Kidney (tissue), 14 donors: ENCODE data around the gene ZNF22. TPM values are rescaled to one million over a fixed set of nuclear protein-coding genes. Genes with fewer than 3 reads are reported as not detected.
A peak's percentile ranks its signal among the peaks of the same experiment; 100 is the strongest.

ENCODE experiments used
- DNase-seq, 5 donors: peaks; one replicate each; pipeline ENCODE4 v3.0.0-alpha.2; 2013 to 2020
- FAIRE-seq: peaks from 2 replicates; lab custom pipeline; 2012; peaks lifted over from hg19 to GRCh38; lab: Jason Lieb, UNC
- H3K27ac ChIP-seq, 2 donors: one replicate each; pipeline ENCODE4 v1.7.0; 2013; ENCODE audit warnings: low read depth in 2 of 2, low read length in 2 of 2, inconsistent platforms in 1 of 2
- H3K27me3 ChIP-seq: one replicate; pipeline ENCODE4 v1.7.1; 2013; ENCODE audit warnings: low read length, inconsistent platforms; ENCODE audit not compliant: control insufficient read depth, insufficient read depth
- H3K36me3 ChIP-seq, 3 donors: one replicate each; pipeline versions ENCODE4 v1.7.0 to v1.7.1; 2013; ENCODE audit warnings: low read length in 3 of 3, control low read depth in 1 of 3, inconsistent platforms in 1 of 3; ENCODE audit not compliant: insufficient read depth in 3 of 3, control insufficient read depth in 2 of 3
- H3K4me1 ChIP-seq, 3 donors: one replicate each; pipeline versions ENCODE4 v1.7.0 to v1.7.1; 2013; ENCODE audit warnings: low read length in 3 of 3, inconsistent platforms in 1 of 3, low read depth in 1 of 3; ENCODE audit not compliant: control insufficient read depth in 2 of 3, insufficient read depth in 2 of 3
- H3K4me3 ChIP-seq, 3 donors: one replicate each; pipeline versions ENCODE4 v1.7.0 to v1.8.1; 2013; ENCODE audit warnings: low read length in 3 of 3, control low read depth in 1 of 3, inconsistent platforms in 1 of 3
- H3K9ac ChIP-seq, 3 donors: one replicate each; pipeline versions ENCODE4 v1.7.0 to v1.7.1; 2013; ENCODE audit warnings: low read length in 3 of 3, control low read depth in 1 of 3, inconsistent platforms in 1 of 3
- H3K9me3 ChIP-seq, 3 donors: one replicate each; pipeline versions ENCODE4 v1.7.0 to v1.7.1; 2013; ENCODE audit warnings: low read length in 3 of 3, control low read depth in 1 of 3, inconsistent platforms in 1 of 3; ENCODE audit not compliant: control insufficient read depth in 2 of 3, insufficient read depth in 1 of 3
- intact Hi-C: fragments of 100-400 bp; cut with DNase I; formaldehyde crosslinking; loops from one replicate; pipeline ENCODE4 v1.11.1; 2022
- polyA plus RNA-seq: library from polyadenylated mRNA; stranded (reverse); fragments of 350-450 nt; fragmentation: Illumina TruSeq; extraction: RNeasy Lipid Tissue Mini Kit (QIAGEN cat#74804); gene quantifications from one replicate; pipeline ENCODE4 v1.2.3, GENCODE V29; 2014; ENCODE audit warnings: low read depth, low replicate concordance; ENCODE audit not compliant: insufficient read depth
- total RNA-seq: library from RNA; stranded (reverse); fragmentation: NEBNext Ultra II Directional; extraction: Animal tissue kit (Norgen Biotek cat#: 25700); gene quantifications from one replicate; pipeline ENCODE4 v1.2.1, GENCODE V29; 2021
- TF ChIP-seq, protein P1 (sequence below): IDR thresholded peaks from 3 replicates; pipeline ENCODE4 v1.5.1; 2012; ENCODE audit warnings: mild to moderate bottlenecking, moderate library complexity, borderline replicate concordance; ENCODE audit not compliant: insufficient read depth; ENCODE audit errors: extremely low read depth
- donor health status: control.
- donor health status: control.
- donor health status: control.
- donor health status: control.
- donor health status: control.
- donor health status: DM: yes; HTN: yes; CAD: no.
- donor health status: Normal renal cell carcinoma (clear cell type).

ZNF22 gene
- total and polyA plus RNA-seq, 2 donors from 2014 or later = 18.7 to 24.5 TPM

DNA sequence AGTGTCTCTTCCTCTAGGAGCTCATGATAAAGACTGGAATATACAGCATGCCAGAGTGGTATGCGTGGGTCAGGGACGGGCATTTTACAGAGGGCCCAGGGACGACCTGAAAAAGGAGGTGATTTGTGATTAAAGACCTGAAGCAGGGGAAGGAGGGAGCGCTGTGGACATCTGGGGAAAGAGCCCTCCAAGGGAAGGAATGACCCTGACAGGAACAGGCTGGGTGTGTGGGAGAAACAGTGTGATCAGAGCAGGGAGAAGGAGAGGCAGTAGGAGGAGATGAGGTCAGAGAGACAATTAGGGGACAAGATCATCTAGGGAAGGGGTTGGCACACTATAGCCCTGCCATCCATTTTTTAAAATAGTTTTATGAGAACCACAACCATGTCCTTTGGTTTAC is 44.5 kb upstream of the ZNF22 start:
- Histone ChIP-seq H3K36me3 (no peaks in the 10 kb centered on the region), H3K4me3 (no peak overlapping the region), H3K27me3 (no peaks in the 10 kb centered on the region), H3K9ac (no peak overlapping the region), H3K9me3 (no peaks in the 10 kb centered on the region), H3K27ac (no peak overlapping the region), H3K4me1 (peaks cover 2 to 21% (median 16%) of the 10 kb centered on the region in 3 donors)
- intact Hi-C loops = no loop called here
- no peak for FAIRE-seq
- TF ChIP-seq, protein P1, sequence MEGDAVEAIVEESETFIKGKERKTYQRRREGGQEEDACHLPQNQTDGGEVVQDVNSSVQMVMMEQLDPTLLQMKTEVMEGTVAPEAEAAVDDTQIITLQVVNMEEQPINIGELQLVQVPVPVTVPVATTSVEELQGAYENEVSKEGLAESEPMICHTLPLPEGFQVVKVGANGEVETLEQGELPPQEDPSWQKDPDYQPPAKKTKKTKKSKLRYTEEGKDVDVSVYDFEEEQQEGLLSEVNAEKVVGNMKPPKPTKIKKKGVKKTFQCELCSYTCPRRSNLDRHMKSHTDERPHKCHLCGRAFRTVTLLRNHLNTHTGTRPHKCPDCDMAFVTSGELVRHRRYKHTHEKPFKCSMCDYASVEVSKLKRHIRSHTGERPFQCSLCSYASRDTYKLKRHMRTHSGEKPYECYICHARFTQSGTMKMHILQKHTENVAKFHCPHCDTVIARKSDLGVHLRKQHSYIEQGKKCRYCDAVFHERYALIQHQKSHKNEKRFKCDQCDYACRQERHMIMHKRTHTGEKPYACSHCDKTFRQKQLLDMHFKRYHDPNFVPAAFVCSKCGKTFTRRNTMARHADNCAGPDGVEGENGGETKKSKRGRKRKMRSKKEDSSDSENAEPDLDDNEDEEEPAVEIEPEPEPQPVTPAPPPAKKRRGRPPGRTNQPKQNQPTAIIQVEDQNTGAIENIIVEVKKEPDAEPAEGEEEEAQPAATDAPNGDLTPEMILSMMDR = no peak
- peak in 1 of 5 donors; percentile 13 for DNase-seq

DNA sequence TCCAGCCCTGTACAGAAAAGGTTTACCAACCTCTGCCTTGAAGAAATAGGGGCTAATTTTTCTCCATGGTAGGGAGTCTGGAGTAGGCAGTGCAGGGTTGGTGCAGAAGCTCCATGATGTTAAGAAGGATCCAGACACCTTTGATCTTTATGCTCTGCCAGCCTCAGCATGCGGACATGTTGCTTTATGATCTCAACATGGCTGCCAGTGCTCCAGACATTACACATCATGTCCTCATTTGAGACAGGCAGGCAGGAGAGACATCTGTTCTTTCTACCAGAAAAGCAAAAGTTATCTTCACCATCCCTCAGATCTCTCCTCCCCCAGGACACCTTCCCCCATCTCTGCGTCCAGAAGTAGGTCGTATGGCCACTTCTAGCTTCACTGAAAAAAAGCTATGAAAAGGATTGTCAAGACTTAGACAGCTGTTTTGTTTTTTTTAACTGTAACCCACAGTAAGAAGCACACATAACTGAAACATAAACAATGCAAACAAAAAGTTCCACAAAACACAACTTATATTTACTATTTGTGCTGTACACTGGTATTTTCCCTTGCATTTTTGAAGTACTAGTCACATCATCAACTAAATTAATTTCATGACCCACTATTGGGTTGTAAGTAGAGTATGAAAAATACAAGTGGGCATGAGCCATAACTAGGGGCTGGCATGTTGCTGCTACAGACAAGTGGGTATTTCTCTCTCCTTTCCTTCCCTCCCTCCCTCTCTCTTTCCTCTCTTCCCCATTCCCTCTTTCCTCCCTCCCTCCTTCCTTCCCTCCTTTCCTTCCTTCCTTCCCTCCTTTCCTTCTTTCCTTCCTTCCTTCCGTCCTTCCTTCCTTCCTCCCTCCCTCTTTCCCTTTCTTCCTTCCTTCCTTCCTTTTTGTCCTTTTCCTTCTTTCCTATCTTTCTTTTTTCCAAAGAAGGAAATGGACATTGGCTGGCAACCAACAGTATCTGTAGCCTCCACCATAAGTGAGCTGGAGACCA is 43.7 kb upstream of the ZNF22 start:
- DNase-seq (peak in 1 of 5 donors; percentile 17), FAIRE-seq (no peak)
- Histone ChIP-seq H3K9ac (no peak overlapping the region), H3K27me3 (no peaks in the 10 kb centered on the region), H3K27ac (no peak overlapping the region), H3K9me3 (no peaks in the 10 kb centered on the region), H3K4me1 (peaks cover 2 to 26% (median 18%) of the 10 kb centered on the region in 3 donors), H3K36me3 (no peaks in the 10 kb centered on the region), H3K4me3 (no peak overlapping the region)
- intact Hi-C loops = no loop called here
- TF ChIP-seq, protein P1 = no peak

GRCh38 chr10:44958196-44958897 is 42.4 kb upstream of the ZNF22 start:
- H3K4me1 ChIP-seq = peaks cover 2 to 32% (median 17%) of the 10 kb centered on the region in 3 donors
- H3K9me3 ChIP-seq = no peaks in the 10 kb centered on the region
- TF ChIP-seq, protein P1 = no peak
- no peaks in the 10 kb centered on the region for H3K27me3 ChIP-seq
- H3K4me3 ChIP-seq = peak overlapping the region; percentile 11 to 87 (median 79)
- FAIRE-seq = no peak
- DNase-seq = peak in 1 of 5 donors; percentile 41
- H3K27ac ChIP-seq = peak overlapping the region in 1 of 2 donors; percentile 87
- H3K36me3 ChIP-seq = no peaks in the 10 kb centered on the region
- intact Hi-C loops = no loop called here
- peak overlapping the region in 1 of 3 donors; percentile 54 for H3K9ac ChIP-seq
